ENCODE results near the gene SLC41A3.

GRCh38 chr3:126109880-126110235, 25.9 kb upstream of the SLC41A3 start:
- no peak for TF ChIP-seq CTCF (IDR thresholded peaks at IDR 0.05)
- TF ChIP-seq POLR2AphosphoS5 (IDR thresholded peaks at IDR 0.05; ENCODE audit: insufficient read depth in 1 of 2, low read depth in 1 of 2), result no peak
- no peak for TF ChIP-seq POLR2A (IDR thresholded peaks at IDR 0.05)
